GM23338 (cell line): ENCODE results near the gene TMA7.

ENCODE experiments used
- CREB1 ChIP-seq: fragments of 250-450 bp; sonication (Bioruptor Pico); IDR thresholded peaks from 2 replicates; pipeline ENCODE4 v1.5.0; 2020; ENCODE audit warnings: low read depth, mild to moderate bottlenecking, moderate library complexity
- EZH2 ChIP-seq: fragments of 200-600 bp; sonication (generic); IDR thresholded peaks from one replicate; pipeline ENCODE4 v1.8.0; 2017; ENCODE audit warnings: antibody characterized with exemption, mild to moderate bottlenecking, low read depth; ENCODE audit not compliant: unreplicated experiment
- EZH2phosphoT487 ChIP-seq: fragments of 200-600 bp; sonication (generic); IDR thresholded peaks from one replicate; pipeline ENCODE4 v1.8.1; 2018; ENCODE audit warnings: antibody characterized with exemption; ENCODE audit not compliant: unreplicated experiment
- JUNB ChIP-seq: IDR thresholded peaks from one replicate; pipeline ENCODE4 v1.6.1; 2016; ENCODE audit warnings: antibody characterized with exemption; ENCODE audit not compliant: unreplicated experiment
- POLR2AphosphoS5 ChIP-seq: IDR thresholded peaks from 2 replicates; pipeline ENCODE4 v1.6.1; 2016; ENCODE audit warnings: antibody characterized with exemption, low read depth
- REST ChIP-seq: IDR thresholded peaks from one replicate; pipeline ENCODE4 v1.6.1; 2018; ENCODE audit warnings: antibody characterized with exemption; ENCODE audit not compliant: unreplicated experiment
- ZNF114 ChIP-seq: fragments of 250-450 bp; sonication (Bioruptor Pico); IDR thresholded peaks from 2 replicates; pipeline ENCODE4 v1.5.0; 2020; ENCODE audit warnings: mild to moderate bottlenecking, moderate library complexity
- ZNF331 ChIP-seq: fragments of 250-450 bp; sonication (Bioruptor Pico); IDR thresholded peaks from 2 replicates; pipeline ENCODE4 v1.5.0; 2020; ENCODE audit warnings: low read depth, mild to moderate bottlenecking, moderate library complexity
- TF ChIP-seq, protein P1 (sequence below), 2 experiments: fragments of 200-600 bp in 1 of 2; sonication (generic) in 1 of 2; conservative IDR thresholded peaks; 2 replicates each; pipeline versions ENCODE4 v1.5.1 to v1.6.1; 2016 to 2017; ENCODE audit warnings: antibody characterized with exemption in 2 of 2, low read depth in 2 of 2, mild to moderate bottlenecking in 2 of 2, moderate library complexity in 1 of 2
- TF ChIP-seq, protein P2 (sequence below): IDR thresholded peaks from 2 replicates; pipeline ENCODE4 v1.6.1; 2016; ENCODE audit warnings: antibody characterized with exemption

- TF ChIP-seq, protein P1, sequence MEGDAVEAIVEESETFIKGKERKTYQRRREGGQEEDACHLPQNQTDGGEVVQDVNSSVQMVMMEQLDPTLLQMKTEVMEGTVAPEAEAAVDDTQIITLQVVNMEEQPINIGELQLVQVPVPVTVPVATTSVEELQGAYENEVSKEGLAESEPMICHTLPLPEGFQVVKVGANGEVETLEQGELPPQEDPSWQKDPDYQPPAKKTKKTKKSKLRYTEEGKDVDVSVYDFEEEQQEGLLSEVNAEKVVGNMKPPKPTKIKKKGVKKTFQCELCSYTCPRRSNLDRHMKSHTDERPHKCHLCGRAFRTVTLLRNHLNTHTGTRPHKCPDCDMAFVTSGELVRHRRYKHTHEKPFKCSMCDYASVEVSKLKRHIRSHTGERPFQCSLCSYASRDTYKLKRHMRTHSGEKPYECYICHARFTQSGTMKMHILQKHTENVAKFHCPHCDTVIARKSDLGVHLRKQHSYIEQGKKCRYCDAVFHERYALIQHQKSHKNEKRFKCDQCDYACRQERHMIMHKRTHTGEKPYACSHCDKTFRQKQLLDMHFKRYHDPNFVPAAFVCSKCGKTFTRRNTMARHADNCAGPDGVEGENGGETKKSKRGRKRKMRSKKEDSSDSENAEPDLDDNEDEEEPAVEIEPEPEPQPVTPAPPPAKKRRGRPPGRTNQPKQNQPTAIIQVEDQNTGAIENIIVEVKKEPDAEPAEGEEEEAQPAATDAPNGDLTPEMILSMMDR (conservative IDR thresholded peaks at IDR 0.05; ENCODE audit: low read depth in 2 of 2), result no peak
- TF ChIP-seq ZNF331 (no peak), CREB1 (CRISPR knock-in tag) (no peak), POLR2AphosphoS5 (no peak), EZH2phosphoT487 (no peak), EZH2 (no peak), REST (no peak), ZNF114 (no peak), JUNB (no peak)
- TF ChIP-seq, protein P2, sequence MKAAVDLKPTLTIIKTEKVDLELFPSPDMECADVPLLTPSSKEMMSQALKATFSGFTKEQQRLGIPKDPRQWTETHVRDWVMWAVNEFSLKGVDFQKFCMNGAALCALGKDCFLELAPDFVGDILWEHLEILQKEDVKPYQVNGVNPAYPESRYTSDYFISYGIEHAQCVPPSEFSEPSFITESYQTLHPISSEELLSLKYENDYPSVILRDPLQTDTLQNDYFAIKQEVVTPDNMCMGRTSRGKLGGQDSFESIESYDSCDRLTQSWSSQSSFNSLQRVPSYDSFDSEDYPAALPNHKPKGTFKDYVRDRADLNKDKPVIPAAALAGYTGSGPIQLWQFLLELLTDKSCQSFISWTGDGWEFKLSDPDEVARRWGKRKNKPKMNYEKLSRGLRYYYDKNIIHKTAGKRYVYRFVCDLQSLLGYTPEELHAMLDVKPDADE, result no peak
These were observed 14.7 kb upstream of the TMA7 start for GRCh38 chr3:48425281-48425812.
